GM19467 (cell line): Measurements from ENCODE around the gene PLAGL2.
"Not testable (repeated sequence)": the region's sequence is repeated elsewhere in the genome, so short reads cannot be mapped to it uniquely, and the experiment has no call there.

ENCODE experiments used
- ATAC-seq: cut with Tn5 transposase; IDR thresholded peaks from one replicate; pipeline ENCODE4 v1.9.1; 2021; ENCODE audit warnings: mild to moderate bottlenecking, moderate library complexity; ENCODE audit not compliant: unreplicated experiment

The PLAGL2 gene

DNA sequence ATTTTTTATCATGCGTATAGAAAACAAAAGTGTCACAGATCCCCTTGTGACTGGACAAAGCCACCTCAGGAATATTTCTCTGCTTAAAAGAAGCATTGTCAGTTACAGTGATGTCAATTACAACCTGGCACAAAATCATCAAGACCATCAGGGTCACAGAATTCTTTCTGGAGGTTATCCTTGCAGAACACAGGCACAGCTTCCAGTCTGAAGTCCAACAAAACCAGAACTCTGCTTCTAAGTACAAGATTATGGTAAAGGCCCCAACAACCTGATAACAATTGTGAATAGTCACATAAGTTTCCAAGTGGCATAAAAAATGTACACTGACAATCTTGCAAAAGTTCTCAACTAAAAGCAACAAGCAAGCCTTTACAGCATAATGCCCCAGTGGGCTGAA, 21.0 kb downstream of the PLAGL2 start:
- no peak for ATAC-seq

DNA sequence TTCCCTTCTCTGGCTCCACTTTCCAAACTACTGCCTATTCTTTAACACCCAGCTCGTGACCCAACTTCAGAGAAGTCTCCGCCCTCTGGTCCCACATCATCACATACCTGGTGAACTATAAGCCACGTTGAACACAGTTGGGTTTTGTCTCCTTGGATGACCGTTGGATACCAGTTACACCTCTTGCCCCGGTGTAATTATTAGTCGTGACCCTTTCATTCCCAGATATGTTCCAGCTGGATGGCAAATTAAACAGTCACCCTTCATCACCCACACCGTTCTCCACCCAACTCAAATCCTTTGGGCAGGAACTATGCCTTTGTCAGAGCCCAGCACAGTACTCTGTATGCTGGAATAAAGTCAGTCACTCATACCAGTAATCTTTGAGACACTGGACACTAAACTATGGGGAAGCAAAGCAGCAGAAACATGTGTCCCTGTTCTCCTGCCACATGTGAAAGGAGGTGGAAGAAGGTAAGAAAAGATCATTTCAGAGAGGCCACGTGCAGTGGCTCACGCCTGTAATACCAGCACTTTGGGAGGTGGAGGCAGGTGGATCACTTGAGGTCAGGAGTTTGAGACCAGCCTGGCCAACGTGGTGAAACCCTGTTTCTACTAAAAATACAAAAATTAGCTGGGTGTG, 22.5 kb downstream of the PLAGL2 start:
- no peak for ATAC-seq

DNA sequence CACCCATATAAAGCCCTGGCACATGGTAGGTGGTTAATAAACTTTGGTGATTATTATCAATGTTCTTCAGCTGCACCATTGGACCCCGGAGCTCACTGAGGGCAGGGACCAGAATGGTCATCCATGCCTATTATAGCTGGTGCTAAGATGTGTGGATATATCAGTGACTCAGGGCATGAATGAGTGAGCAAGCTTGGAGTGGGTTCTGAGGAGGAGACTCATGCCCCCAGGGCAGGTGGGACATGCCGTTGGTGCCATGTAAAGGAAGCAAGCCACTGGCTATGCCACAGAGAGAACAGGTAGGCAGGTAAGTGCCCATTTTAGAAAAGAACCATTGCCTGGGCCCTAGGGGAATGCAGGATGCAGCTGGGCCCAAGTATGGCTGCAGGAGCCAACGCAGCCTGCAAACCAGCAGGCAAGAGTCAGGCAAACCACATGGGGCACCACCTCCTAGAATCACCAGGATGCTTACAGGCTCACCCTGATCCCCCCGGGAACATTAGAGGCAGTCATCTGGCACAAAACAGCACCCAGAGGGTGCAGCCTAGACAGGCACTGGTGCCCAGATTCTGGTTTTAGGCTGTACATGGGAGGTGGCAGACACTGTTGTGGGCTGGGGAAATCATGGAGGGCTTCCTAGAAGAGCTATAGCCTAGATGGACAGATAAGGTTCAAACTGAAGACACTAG, 23.5 kb downstream of the PLAGL2 start:
- no peak for ATAC-seq

DNA sequence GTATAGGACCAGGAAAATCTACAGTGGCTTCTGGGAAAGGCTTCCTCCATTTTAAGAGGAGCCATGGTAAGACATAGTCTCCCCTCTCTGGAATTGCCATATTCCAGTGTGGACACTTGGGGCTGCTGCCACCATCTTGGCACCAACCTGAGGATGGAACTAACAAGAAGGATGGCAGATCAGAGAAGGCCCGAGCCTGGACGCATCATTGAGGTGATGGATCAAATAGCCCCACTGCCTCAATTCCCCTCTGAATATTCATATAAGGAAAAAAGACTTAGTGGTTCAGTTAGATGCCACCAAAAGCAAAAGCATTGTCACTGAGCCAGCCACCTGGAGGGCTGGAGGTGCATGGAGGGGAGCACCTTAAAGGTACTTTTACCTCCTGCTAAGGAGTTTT, 25.9 kb downstream of the PLAGL2 start:
- ATAC-seq = no peak

DNA sequence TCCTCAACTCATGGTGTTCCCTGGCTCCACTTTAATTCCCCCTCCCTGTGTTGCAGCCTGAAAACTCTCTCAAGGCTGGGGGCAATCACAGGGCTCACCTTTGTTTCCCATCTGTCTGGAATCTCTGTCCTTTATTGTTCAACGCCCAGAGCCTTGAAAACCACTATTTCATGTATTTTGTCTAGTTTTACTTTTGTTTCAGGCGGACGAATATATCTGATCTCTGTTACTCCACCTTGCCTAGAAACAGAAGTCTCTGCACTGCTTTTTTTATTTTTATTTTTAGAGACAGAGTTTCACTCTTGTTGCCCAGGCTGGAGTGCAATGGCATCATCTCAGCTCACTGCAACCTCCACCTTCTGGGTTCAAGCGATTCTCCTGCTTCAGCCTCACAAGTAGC, 27.6 kb downstream of the PLAGL2 start:
- no peak for ATAC-seq

DNA sequence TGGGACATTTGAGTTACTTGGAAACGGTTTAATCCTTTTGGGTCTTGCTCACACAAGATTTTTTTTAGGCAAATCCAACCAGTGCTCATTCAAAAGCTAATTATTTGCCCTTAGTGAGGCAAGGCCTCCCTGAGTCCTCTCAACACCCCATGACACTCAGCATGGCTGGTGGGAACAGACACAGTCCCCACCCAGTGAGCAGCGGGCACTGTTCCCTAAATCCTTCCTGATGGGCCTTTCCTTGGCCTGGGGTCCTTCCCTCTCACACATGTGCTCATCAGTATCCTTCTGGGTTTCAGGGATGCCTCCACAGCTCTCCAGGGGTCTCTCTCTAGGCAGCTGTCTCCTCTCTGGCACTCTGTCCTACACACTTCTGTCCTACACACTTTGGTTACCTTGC, 28.0 kb downstream of the PLAGL2 start:
- no peak for ATAC-seq

DNA sequence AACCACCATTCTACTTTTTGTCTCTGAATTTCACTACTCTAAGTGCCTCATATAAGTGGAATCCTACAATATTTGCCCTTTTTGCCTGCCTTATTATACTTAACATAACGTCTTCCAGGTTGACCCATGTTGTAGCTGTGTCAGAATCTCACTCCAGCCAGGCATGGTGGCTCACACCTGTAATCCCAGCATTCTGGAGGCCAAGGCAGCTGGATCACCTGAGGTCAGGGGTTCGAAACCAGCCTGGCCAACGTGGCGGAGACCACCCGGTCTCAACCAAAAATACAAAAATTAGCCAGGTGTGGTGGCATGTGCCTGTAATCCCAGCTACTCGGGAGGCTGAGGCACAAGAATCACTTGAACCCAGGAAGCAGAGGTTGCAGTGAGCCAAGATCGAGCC, 29.8 kb downstream of the PLAGL2 start:
- not testable (repeated sequence) for ATAC-seq

DNA sequence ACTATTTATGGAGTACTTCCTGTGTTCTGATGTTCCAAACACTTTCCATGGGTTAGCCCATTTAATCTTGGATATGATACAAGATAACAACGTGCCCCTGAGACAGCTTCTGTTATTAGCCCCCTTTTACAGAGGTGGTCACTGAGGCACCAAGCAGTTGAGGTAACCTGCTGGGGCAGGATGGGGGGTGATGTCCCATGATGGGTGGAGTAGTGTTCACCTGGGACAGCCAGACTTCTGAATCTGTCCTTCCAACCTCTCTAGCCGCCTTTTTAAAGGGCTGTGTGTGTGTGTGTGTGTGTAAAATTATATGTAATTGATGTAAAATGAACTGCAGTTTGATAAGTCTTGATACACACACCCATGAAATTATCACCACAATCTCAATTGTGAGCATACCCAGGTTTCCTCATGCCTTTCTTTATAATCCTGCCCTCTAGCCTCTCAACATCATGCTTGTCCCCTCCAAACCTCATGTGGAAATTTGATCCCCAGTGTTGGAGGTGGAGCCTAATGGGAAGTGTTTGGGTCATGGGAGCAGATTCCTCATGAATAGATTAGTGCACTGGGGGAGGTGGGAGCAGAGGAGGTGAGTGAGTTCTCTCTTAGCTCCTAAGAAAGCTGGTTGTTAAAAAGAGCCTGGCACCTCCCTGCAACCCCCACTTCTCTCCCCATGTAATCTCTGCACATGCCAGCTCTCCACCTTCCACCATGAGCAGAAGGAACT, 39.2 kb downstream of the PLAGL2 start:
- no peak for ATAC-seq

DNA sequence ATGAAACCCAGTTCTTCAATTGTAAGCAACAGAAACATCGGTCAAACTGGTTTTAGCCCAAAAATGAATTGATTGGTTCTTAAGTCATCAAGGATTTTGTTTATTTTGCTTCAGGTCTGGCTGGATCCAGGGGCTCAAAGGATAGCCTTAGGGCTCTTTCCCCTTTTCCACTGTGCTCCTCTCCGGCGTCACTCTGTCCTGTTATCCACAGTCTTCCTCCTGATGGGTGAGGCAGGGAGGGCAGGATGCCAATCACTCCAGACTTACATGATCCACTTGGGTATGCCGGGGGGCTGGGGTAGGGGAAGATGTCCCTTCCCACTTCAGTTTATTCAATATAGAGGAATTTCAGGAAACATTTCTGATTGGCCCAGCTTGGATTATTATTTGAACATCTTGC, 40.0 kb downstream of the PLAGL2 start:
- no peak for ATAC-seq

DNA sequence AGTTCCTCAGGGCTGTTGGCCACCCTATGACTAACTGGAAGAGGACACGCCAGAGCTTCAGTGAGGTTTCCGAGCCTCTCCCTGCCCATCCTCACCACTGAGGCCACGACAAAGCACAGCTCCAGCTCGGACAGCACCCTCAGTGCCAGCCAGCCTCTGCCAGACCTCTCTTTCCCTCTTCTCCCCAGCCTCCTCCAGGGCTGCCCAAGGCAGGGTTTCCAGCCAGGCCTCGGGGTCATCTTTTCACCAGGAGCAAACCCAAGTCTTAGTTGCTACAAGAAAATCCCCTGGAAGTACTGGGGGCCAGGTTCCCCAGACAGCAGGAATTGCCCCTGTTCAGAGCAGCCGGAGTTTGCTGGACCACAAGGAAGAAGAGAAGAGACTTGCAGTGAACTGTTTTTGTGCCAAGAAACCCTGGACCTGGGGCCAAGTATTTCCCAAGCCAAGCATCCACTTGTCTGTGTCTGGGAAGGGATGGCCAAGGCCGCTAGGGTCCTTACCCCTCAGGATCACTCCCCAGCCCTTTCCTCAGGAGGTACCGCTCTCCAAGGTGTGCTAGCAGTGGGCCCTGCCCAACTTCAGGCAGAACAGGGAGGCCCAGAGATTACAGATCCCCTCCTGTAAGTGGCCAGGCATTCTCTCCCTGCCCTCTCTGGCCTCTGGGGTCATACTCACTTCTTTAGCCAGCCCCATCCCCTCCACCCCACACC, 41.6 kb downstream of the PLAGL2 start:
- ATAC-seq = no peak

DNA sequence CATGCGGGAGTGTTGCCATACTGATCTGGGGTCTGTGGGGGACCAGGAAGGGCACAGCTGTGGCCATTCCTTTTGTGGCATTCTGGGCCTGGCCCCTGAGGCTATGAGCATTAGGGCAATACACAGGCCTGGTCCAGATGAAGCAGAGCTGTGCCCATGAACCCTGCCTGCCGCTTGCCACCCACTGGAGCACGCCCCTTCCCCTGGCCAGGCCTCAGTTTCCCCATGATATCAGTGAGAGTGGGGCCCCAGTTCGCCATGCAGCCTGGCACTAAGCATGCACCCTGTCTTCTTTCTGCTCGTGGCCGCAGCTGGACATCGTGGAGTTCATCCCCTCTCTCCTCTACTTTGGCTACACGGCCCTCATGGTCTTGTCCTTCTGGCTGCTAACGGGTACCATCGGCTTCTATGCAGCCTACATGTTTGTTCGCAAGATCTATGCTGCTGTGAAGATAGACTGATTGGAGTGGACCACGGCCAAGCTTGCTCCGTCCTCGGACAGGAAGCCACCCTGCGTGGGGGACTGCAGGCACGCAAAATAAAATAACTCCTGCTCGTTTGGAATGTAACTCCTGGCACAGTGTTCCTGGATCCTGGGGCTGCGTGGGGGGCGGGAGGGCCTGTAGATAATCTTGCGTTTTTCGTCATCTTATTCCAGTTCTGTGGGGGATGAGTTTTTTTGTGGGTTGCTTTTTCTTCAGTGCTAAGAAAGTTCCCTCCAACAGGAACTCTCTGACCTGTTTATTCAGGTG, 42.4 kb downstream of the PLAGL2 start:
- no peak for ATAC-seq

DNA sequence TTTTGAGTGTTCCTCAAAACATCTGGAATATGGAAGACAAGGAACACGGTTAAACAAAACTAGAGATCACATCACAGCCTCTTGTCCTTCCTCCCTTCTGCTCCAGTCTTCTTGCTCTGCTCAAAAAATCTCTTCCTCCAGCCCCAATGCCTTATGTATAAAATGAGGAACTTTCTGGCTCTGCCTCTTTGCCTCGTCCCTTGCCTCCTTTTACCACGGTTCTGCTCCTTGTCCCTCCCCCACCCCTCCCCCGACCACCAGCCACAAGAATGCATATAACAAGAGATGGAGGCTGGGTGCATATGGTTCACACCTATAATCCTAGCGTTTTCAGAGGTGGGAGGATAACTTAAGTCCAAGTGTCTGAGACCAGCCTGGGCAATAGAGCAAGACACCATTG, 43.6 kb downstream of the PLAGL2 start:
- no peak for ATAC-seq

DNA sequence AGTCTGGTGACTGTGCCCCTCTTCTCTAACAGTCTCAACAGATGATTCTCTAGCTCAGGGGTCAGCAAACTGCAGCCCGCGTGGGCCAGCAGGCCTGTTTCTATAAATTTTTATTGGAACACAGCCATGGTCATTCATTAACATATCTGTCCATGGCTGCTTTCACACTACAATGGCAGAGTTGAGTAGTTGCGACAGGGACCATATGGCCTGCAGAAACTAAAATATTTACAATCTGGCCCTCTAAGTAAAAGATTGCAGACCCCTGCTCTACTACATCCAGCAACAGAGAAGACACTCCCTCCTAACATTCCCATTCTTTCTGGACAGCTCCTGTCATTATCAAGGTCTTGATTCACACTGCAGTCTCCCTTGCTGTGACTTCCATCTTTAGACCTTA, 45.2 kb downstream of the PLAGL2 start:
- ATAC-seq = no peak

DNA sequence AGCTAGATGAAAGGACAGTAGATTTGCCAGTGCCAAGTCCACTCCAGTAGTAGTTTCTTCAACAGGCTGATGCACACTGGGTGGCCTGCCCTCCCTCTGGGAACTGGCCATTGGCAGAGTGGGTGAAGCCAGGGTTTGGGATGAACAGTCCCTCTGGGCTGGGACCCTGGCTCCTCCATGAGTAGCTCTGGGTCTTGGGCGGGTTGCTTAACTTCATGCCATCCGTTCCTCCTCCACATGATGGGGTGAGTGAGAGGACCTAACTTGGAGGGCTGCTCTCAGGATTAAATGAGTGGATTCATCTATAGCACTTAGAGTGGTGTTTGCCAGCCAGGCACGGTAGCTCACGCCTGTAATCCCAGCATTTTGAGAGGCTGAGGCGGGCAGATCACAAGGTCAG, 47.2 kb downstream of the PLAGL2 start:
- ATAC-seq = no peak

DNA sequence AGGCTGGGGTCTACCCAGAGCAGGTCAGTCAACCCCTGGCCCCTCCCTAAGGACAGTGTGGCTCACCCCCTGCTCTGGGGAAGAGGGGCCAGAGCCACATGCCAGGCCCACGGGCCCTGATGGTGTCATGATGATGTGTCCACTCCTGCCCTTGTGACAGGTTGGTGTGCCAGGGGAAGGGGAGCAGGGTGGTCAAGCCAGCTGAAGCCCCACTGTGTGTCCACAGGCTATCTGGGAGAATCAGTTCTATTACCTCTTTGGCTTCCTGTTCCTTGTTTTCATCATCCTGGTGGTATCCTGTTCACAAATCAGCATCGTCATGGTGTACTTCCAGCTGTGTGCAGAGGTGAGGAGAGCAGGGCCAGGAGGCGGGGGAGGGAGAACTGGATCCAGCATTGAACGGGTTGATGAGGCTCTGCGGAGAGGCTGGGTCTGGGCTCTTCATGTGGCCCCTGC, 47.7 kb downstream of the PLAGL2 start:
- ATAC-seq = no peak

DNA sequence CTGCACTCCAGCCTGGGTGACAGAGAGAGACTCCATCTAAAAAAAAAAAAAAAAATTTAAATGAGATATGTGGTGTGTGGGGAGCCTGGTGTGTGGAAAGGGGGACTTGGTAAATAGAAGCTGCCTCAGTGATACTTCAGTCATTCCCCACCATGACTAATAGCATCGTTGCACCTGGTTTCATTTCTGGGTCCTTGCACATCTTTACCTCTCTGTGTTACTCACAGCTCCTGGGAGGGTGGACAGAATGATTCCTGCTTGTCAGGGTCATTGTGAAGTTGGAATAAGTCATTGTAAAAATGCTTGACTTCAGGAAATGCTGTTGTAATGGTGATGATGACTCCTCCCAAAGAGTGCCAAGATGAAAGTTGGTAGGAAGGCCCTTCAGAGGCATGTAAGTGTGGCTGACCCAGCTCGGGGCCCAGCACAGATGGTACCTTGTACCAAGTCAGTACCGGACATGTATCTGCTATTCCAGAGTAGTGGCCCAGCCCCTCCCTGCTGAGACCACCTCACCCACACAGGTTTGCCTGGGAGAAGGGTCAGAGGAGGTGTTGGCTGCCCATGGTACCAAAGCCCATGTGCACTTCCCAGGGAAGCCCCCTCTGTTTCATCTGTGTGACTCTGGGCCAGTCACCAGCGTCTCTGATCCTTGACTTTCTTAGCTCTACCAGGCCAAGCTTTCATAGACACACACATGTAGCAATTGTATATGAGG, 48.4 kb downstream of the PLAGL2 start:
- ATAC-seq = no peak

DNA sequence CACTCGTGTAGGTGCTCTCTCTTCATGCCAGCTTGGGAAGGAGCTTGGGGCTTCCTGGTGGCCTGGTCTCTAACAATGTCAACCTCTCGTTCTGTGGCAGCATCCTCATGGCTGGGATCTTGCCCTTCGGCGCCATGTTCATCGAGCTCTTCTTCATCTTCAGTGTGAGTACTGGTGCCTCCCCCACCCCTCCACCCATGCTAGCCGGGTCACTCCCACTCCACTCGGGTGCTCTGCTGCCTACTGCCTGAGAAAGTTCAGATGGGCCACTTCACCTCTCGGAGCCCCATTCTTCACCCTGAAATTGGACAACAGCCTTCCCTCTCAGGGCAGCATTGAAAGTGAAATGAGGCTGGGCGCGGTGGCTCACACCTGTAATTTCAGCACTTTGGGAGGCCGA, 49.2 kb downstream of the PLAGL2 start:
- ATAC-seq = no peak

DNA sequence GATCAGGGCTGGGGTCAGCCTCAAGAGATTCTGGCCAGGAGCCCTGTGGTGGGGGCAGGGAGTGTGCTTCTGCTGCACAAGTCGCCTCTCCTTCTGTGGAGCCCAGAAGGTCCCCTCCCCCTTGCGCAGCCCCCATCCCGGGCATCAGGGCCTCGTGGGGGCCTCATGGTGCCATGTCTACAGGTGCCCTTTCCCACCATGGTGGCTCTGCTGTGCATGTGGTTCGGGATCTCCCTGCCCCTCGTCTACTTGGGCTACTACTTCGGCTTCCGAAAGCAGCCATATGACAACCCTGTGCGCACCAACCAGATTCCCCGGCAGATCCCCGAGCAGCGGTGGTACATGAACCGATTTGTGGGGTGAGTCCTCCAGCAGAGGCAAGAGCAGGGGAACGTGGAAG, 49.9 kb downstream of the PLAGL2 start:
- ATAC-seq = no peak

DNA sequence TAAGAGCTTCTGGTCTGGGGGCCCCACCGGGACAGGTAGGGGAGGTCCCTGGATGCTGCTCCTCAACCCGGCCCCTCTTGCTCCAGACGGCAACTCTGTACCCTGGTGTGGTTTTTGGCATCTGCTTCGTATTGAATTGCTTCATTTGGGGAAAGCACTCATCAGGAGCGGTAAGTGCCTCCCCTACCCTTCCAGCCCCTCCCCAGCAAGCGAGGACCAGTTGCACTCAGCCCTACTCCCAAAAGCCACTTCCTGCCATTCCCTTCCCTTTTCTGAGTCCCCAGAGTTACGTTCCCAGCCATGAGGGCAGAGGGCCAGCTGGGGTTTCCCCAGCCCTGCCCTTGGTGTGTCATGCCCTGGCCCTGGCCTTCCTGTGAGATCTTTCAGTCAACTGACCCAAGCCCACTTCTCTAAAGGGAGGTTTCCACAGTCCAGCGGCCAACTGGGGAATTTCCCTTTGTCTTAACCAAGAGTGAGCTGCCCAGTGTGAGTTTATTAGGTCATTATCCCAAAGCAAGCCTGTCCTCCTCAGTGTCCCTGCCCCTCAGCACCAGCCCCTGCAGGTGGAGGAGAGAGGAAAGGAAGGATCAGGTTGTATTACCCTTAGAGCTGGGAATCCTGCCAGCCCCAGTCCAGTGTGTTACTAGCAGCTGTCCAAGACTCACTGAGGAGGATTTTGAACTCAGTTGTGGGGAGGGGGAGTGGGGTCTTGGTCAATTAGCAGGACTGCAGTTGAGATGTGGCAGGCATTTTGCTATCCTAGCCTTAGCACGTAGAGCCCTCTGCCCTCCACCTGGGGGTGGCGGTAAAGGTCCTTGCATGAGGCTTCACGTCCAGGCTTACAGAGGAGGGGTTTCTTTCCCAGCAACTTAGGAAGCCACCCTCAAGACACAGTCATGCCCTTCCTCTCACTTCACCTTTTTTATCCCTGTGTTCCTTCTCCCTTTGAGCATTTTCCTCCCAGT, 52.2 kb downstream of the PLAGL2 start:
- no peak for ATAC-seq
